HuH-7.5 (cell line): ENCODE results near the gene GALNT4.

Experiments used
- DNase-seq: peaks from one replicate; pipeline ENCODE4 v3.0.0; 2011; ENCODE audit warnings: low spot score

GALNT4 gene

GRCh38 chr12:89529738-89530137, 5.1 kb upstream of the GALNT4 start:
- DNase-seq: peak; percentile 47

DNA sequence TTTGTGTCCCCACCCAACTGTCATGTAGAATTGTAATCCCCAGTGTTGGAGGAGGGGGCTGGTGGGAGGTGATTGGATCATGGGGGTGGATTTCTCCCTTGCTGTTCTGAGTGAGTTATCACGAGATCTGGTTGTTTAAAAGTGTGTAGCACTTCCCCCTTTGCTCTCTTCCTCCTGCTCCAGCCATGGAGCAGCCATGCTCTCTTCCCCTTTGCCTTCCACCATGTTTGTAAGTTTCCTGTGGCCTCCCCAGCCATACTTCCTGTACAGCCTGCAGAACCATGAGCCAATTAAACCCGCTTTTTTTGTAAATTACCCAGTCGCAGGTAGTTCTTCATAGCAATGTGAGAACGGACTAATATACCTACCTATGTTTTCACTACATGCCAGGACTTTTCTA, 3.8 kb upstream of the GALNT4 start:
- no peak for DNase-seq

GRCh38 chr12:89525824-89526770, 1.5 kb upstream of the GALNT4 start, which contains the start of gene POC1B:
Gene POC1B (minus strand): TSS chr12:89526047. CDS start chr12:89525895, 152 bp downstream.
- peak; percentile 73 for DNase-seq

- DNase-seq: peak; percentile 31
Measured at GRCh38 chr12:89525305-89525823, 768 bp upstream of the GALNT4 start.

GRCh38 chr12:89523843-89524540, 604 bp downstream of the GALNT4 start:
- DNase-seq: no peak

DNA sequence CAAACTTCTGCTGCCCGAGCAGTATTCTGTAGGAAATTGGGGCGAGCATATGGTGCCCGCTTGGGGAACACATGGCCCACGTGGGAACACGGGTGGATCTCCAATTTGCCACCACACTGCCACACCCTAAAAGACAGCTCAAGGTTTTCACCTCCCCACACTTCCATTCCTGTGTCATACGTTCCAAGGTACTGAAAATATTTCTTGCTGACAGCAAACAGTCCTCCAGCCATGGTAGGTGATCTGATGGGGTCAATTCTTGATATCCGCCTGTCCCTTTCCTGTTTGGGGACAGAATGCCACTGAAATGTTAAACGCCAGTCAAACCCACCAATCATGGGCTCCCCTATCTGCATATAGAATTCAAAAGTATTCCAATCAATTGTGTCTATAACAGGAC, 1.2 kb downstream of the GALNT4 start:
- no peak for DNase-seq

DNA sequence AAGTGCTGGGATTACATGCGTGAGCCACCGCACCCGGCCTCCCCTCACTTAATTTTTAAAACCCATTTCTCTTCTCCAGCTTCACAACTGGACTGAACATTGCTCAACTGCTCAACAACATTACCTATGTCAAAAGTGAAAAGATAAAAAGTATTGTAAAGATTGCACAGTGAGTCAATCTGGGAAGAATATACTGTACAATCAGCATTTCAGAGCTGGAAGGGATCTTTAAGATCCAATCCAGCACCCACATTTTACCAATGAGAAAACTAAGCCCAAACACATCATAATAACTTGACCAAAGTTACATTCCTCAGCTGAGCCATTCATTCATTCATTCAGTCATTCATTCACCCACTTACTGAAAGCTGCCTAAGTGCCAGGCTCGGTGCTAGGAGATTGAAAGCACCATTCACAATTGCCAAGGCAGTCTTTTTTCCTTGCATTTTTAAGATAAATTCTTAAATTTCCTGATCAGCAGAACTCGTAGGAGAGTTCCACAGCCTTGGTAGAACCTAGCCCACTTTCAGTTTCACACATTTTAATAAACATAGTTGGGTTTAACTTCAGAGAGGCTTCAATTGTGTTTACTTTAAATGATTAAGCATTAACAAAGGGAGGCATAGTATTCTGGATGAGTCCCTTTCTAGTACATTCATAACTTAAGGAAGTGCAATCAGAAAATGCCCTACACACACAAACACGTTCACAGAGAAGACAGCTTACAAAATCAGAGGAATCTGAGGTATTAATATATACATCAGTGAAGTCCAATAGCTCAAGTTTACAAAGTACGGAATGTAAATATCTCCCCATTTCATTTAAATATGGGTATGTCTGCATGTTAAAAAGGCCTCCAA, 3.0 kb downstream of the GALNT4 start:
- no peak for DNase-seq

DNA sequence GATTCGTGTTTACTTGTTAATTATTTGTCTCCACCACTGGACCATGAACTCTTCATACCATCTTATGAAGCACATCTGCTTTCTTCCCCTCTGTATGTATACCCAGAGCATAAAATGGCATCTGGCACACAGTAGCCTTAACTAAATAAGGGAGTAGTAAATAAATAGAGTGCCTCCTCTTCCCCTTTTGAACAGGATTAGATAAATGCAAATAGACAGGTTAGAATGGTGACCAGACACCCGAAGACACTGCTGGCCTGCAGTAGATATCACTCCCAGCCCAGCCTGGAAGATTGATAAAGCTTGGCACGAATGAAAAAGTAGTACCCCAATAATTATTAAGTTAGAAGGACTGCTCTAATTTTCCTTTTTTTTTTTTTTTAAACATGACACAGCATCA, 6.9 kb downstream of the GALNT4 start:
- no peak for DNase-seq

GRCh38 chr12:89516633-89517032, 8.0 kb downstream of the GALNT4 start:
- no peak for DNase-seq

- no peak for DNase-seq
Measured at GRCh38 chr12:89514751-89515150, 9.8 kb downstream of the GALNT4 start.

GRCh38 chr12:89513544-89513943, 11.1 kb downstream of the GALNT4 start:
- DNase-seq: no peak

DNA sequence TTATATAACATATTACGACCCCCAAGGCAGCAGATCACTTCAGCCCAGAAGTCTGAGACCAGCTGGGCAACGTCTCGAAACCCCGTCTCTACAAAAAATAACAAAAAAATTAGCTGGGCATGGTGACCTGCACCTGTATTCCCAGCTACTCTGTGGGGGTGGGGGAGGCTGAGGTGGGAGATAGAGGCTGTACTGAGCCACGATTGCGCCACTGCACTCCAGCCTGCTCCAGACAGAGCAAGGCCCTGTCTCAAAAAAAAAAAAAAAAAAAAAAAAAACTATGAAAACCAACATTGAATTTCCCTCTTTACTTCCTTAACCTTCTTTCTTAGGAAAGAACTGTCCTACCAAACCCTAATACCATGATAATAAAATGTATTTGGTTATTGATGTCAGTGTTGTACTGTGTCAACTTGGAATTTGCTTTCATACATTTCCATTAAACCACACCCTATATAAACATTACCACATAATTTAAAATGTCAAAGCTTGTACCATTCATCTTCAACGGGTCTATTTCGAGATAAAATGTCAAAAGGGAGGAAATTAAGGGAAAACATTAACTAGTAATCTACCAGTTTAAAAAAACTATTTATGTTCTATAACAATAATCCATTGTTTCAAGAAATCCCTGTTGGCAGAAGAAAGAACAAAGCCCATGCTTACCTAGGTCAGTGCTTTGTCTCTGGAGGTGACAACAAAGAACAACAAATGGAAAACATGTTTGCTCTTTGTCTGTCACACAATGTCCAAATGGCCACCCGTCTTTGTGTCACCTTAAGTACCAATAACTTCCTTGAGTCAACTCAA, 17.4 kb downstream of the GALNT4 start:
- no peak for DNase-seq

GRCh38 chr12:89506050-89506449, 18.5 kb downstream of the GALNT4 start:
- DNase-seq: no peak

GRCh38 chr12:89504560-89505346, 19.8 kb downstream of the GALNT4 start:
- no peak for DNase-seq

GRCh38 chr12:89501793-89502192, 22.8 kb downstream of the GALNT4 start:
- no peak for DNase-seq

GRCh38 chr12:89499857-89500256, 24.7 kb downstream of the GALNT4 start:
- DNase-seq: no peak

DNA sequence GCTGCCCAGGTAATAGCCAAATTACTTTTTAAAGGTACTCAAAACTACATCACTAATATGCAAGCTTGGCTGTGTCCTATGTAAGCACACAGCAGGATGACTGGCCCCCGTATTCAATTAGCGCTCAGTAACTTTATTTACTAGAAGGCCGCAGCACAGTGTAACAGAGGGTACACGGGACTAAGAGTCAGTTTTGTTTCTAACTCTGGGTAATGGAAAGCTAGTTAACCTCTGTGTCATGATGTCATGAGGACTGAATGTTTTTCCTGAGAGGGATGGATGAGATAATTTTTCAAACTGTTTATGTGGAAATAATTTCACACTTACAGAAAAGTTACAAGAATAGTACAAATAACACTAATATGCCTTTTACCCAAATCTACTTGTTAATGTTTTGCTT, 27.1 kb downstream of the GALNT4 start:
- no peak for DNase-seq

DNA sequence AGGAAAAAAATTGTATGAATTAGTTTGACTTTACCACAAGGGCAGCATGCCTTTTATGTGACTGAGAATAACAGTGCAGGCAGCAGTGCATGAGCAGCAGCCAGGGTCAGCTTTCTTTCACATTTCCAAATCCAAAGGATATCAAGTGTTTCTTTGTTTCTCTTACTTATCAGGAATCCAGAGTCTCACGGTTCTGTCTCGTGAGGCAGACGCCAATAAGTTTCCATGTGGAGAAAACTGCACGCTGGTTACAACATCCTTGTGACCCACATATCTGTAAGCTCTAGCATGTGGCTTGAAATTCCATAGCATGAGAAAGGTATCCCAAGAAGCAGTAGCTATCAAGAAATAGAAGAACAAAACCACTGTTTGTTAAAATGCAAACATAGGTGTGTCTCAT, 27.6 kb downstream of the GALNT4 start:
- DNase-seq: no peak

DNA sequence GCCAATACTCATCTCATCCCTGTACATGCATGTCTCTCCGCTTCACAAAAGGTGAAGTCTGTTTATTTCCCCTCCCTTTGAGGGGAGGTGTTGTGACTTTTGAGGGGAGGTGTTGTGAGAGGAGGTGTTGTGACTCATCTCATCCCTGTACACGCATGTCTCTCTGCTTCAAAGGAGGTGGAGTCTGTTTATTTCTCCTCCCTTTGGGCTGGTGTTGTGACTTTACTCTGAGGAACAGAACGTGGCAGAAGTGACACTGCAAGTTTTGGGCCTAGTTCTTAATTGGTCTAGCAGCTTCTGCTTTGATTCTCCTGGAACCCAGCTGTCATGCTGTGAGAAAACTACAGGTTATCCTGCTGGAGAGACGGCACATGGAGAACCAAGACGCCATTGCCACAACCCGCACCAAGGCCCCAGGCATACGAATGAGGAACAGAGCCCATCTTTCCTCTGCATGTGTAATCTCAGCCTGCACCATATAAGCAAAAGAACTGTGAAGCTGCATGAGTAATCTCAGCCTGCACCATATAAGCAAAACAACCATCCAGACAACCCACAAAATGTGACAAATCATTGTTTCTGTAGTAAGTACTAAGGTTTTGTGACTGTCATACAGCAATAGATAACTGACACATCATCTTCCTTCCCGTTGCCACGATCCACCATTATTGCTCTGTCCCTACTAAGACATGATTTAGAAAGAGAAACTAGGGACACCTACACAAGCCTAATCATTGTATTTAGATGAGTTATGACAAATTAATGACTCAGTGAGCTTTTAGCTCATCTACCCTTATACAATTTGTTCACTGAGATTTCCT, 30.0 kb downstream of the GALNT4 start:
- DNase-seq: no peak
